DLD1 (cell line): ENCODE results near the gene DTX4.
"Not testable (repeated sequence)": the region's sequence is repeated elsewhere in the genome, so short reads cannot be mapped to it uniquely, and the experiment has no call there.

Experiments used
- in situ Hi-C: cut with HindIII; loops from 2 replicates; pipeline ENCODE4 v1.10.0; 2017; ENCODE audit warnings: low sequenced_read_pairs

DTX4 gene

DNA sequence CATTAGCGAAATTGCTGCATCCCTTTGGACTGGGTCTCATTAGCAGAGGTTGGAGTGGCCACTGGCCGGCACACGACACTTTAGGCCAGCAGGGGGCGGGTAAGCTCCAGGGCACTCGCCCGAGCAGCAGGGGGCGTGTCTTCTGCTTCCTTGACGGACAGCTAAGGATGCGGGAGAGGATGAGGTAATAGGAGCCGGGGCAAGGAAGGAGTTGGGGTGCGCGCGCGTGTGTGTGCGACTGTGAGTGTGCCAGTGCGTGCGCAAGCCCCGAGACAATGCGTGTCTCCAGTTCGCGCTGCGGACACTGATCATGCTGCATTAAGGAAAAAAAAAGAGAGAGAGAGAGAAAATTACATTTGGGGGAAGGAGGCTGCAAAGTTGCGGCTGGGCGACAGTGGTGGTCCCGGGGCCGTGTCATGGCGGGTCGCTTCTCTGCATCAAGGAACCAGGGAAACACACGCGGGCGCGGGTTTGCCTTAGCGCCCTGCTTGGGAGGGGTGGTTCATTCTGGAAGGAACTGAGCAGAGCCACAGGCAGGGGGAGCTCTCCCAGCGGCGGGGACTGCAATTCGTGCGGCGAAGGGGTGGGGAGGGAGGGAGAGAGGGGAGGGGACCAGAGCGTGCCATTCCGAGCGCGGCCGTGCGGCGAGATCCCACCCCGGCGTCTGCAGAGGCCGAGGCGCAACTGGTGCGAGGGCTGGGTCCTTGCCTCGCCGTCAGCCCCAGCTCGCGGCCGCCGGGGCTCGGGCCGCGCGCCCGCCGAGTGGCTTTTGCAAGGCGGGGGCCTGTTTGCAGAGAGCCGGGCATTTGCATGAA, at the start of gene DTX4:
DTX4 (plus strand) TSS at position 625 of the 815 bp plus-strand sequence. CDS start 464 bp downstream, outside the sequence.
- in situ Hi-C loops = no loop called here

DNA sequence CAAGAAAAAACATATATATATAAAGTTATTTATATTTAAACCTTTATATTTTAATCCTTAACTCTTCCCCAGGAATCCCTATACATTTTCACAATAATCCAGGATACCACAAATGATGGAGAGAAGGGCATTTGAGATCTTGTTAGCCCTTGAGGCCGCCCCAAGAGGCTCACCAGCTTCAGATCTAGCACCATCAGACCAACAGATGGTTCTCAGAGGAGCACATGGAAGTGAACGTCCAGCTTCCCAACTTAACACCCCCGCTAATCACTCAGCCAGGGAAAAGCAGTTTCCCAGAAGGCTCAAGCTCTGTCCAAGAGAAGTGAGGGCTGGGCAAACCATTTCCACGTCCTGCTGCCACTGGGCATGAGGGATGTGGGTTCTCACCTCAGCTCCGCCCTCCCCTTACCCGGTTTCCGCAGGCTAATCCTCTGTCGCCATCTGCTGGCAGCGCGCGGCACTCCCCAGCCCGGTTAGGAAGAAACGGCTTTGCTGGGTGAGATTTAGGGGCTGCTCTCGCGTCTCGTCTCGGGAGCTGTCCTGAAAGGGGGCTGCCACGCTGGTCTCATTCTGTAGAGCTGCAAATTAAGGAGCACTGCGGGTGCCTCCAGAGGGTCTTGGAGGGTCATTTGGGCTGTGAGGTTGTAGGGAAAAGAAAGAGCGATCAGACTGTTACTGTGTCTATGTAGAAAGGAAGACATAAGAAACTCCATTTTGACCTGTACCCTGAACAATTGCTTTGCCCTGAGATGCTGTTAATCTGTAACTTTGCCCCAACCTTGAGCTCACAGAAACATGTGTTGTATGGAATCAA, 36.1 kb upstream of the DTX4 start:
- in situ Hi-C loops = no loop called here

DNA sequence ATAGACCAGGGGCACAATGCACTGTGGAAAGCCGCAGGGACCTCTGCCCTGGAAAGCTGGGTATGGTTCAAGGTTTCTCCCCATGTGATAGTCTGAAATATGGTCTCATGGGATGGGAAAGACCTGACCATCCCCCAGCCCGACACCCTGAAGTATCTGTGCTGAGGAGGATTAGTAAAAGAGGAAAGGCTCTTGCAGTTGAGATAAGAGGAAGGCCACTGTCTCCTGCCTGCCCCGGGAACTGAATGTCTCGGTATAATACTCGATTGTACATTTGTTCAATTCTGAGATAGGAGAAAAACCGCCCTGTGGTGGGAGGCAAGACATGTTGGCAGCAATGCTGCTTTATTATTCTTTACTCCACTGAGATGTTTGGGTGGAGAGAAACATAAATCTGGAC, 35.4 kb upstream of the DTX4 start:
- in situ Hi-C loops = not testable (repeated sequence)

DNA sequence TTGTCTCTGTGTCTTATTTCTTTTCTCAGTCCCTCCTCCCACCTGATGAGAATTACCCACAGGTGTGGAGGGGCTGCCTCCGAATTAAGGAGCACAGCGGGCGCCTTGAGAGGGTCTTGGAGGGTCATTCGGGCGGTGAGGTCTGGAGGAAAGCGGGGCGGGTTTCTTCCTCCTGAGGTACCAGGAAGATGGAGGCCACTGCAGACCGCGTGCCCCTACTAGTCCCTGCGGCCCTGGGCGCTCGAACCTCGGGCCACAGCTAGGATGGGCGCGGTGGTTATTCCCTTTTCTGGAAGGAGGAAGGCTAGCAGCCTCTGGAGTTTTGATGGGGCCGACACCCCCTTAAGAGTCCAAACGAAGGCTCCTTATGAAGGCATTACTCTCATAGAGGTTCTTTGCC, 34.7 kb upstream of the DTX4 start:
- in situ Hi-C loops = no loop called here

- in situ Hi-C loops = no loop called here
These were observed 33.3 kb upstream of the DTX4 start for GRCh38 chr11:59138643-59139042.

GRCh38 chr11:59141191-59141590, 30.7 kb upstream of the DTX4 start:
- in situ Hi-C loops = no loop called here

GRCh38 chr11:59141673-59142460, 30.1 kb upstream of the DTX4 start:
- in situ Hi-C loops = no loop called here

- in situ Hi-C loops = no loop called here
These were observed 29.1 kb upstream of the DTX4 start, which contains the start of gene FAM111A for GRCh38 chr11:59142530-59143507. Gene FAM111A, plus strand, starts transcription at chr11:59142856. Its CDS starts 6,017 bp downstream, at chr11:59148873.

DNA sequence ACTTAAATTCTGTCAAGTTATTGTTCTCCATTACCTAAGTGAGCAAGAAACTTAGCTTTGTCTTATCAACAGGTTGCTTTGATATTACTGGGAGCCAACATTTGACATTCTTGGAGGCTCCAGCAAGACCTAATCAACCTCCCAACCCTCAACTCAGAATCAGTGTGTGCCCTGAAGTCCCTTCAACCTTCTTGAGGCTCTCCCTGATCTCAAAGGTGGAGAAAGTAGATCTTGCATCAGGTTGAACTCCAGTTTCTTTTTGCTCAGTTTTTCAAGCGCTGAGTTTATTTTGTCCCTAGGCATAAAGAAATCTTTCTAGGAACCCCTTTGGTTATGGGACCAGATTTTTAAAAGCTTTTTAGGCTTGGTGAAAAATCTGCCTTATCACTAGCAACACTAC, 27.8 kb upstream of the DTX4 start:
- in situ Hi-C loops = no loop called here

DNA sequence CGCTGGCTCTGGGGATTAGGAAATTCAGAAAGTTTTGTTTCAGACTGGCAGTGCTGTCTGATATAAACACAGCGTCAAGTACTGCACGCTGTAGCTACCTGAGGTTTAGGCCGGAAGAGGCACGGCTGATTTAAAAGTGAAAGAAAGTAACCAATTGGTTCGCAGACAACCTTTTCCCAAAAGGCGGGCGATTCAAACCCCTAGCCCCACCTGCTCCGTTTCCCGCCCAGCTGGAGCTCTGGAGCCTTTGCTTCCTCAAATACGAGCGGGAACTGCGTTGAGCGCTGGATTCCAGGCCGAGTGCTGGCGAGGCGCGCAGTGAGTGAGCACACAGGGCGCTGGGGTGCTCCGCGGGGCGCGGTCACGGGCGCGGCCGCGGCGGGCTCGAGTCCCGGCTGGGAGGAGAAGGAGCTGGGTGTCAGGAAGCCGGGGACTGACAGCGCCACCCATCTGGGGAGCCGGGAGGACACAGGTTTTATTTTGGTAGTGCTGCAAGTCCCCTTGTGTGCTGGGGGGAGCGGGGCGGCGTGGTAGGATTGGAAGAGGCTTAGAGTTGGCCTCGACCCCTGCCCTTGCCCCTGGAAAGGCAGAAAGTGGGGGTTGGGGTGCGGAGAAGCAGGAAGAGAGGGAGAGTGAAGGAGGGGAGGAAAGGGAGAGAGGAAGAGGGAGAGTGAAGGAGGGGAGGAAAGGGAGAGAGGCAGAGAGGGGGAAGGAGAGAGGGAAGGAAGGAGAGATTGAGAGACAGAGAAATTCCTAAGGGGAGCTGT, 27.2 kb upstream of the DTX4 start:
- in situ Hi-C loops = no loop called here

DNA sequence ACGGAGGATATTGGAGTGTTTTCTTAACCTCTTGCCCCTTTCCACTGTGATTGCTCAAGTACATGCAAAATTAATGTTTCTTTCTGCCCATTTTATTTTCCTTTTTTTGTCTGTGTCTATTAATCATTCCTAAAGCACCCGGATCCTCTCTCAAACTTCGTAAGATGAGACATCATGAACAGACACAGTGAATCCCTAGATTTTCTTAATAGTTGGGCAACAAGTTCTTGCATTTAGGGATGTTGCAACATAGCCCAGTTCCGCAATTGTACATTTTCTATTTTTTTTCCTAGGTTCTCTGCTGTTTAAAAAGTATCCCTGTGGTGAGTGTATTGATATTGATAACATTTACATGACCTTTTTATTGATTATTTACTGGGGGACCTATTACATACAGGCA, 26.4 kb upstream of the DTX4 start:
- in situ Hi-C loops = no loop called here

- in situ Hi-C loops = no loop called here
These were observed 20.2 kb upstream of the DTX4 start for GRCh38 chr11:59151761-59152160.

DNA sequence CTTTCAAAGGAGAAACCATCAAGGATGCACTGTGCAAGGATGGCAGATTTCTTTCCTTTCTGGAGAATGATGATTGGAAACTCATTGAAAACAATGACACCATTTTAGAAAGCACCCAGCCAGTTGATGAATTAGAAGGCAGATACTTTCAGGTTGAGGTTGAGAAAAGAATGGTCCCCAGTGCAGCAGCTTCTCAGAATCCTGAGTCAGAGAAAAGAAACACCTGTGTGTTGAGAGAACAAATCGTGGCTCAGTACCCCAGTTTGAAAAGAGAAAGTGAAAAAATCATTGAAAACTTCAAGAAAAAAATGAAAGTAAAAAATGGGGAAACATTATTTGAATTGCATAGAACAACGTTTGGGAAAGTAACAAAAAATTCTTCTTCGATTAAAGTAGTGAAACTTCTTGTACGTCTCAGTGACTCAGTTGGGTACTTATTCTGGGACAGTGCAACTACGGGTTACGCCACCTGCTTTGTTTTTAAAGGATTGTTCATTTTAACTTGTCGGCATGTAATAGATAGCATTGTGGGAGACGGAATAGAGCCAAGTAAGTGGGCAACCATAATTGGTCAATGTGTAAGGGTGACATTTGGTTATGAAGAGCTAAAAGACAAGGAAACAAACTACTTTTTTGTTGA, 19.5 kb upstream of the DTX4 start:
- in situ Hi-C loops = no loop called here

GRCh38 chr11:59154610-59155009, 17.3 kb upstream of the DTX4 start:
- in situ Hi-C loops = no loop called here

- in situ Hi-C loops = no loop called here
These were observed 14.5 kb upstream of the DTX4 start for GRCh38 chr11:59157433-59157832.

DNA sequence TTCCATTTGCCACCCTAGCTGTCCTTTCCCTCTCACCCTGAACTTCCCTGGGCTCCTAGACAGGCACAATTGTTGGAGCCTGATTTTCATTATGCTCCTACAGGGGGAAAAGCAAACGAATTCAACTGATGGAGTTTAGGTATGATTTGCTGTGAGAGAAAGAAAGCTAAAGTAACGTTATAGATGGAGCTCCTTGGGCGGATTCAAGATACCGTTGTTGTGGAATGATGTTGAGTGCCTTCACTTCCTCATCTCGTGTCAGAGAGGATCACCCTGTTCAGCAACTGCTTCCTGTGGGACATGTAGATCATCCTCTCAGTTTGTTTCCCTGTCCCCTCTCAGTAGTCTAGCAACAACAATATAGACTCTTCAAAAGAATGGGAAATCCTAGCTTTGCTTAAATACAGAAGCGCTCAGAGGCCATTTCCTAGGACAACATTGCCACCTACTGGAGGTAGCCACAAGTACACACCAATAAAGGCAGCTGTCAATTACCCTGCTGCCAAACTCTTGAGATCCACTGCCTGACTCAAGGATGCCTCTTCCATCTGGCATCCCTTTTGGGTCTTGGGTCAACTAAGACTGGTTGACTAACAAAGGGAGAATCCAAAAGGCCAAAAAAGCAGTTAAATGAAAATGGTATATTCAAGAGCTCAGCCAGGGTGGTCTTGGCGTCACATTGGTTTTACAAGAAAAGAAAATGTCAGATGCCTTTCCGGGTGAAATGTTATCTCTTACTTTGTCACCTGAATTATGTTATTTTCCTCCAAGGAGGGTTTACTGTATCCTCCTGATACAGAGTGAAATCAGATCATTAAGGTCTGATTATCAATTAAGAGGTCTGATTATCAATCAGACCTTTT, 13.5 kb upstream of the DTX4 start:
- in situ Hi-C loops = no loop called here

DNA sequence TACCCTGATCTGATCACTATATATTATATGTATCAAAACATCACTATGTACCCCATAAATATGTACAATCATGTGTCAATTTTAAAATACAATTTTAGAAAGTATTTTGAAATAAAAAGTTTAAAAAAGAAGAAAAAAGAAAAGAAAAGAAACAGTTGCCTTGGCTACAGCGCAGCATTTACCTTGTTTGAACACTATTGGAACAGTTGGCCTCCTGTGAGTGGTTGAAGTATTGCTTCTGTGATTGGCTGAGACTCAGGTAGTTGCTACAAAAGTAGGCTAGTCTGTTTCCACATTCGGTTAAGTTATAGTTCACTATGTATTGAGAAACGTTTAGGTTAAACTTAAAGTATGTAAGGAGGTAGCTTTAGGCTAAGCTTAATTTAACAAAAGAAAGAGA, 7.9 kb upstream of the DTX4 start:
- in situ Hi-C loops = no loop called here
